Hematopoietic multipotent progenitor cell treated with erythropoietin and hydrocortisone succinate and interleukin-3 and kit ligand, for 4 days (in vitro differentiated cells): ENCODE results near the gene THADA.
"Not testable (repeated sequence)": the region's sequence is repeated elsewhere in the genome, so short reads cannot be mapped to it uniquely, and the experiment has no call there.

Source experiments
- DNase-seq: peaks from one replicate; pipeline ENCODE4 v3.0.0-alpha.2; 2015

The THADA gene

DNA sequence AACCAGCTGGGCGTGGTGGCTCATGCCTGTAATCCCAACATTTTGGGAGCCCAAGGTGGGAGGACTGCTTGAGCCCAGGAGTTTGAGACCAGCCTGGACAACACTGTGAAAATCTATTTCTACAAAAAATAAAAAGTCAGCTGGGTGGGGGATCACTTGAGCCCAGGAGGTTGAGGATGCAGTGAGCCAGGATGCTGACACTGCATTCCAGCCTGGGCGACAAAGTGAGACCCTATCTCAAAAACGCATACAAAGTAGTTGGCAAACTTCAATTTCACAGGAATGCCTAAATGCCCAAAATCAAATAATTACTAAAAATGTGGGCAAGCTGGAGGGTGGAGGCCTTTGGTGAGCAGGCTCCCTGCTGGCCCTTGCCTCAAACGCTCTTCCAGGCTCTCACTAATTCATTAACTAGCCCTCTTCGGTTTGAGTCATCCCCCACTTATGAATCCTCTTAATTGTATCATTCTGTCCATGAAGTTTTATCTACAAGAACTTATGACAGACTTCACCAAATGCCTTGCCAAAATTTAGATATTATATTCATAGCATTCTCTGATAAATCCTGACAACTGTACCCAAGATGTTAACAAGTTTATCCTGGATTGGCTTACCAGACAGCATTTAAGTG is 300.8 kb downstream of the THADA start:
- DNase-seq, result peak; percentile 7

DNA sequence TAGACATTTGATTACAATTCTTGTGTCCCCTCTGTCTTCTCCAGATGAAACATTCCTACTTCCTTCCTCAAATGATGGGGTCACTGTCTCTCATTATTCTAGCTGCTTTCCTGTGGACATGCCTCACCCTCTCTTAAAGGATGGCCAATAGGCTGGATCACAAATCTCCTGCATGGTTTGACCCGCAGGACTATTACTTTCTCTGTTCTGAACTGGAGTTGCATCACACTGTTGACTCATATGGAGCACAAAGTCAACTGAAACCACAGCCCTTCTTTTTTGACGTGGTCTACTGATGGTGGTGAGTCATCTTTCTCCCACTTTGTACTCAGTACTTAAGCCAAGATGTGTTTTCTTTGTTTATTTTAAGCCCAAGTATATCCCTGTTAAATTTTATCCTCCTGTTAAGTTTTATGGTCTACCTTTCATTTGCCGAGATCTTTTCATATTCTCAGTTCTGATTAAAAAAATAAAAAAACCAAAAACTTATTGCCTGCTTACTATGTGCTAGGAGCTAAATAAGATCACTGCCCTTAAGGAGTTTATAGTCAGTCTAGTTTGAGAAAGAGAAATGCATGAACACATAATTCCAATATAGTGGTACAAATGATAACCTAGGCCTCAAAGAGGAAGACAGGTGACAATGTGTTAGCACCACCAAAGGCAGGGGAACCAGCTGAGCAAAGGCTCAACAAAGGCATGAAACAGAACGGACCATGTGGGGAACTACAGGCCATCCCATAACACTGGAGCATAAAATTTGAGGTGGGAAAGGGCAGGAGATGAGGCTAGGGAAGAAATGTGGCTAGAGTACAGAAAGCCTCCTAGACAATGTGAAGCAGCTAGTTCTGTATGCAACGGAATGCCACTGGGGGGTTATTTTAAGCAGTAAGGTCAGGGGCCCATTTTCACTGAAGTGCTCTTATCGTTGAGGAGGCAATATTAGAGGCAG is 301.8 kb downstream of the THADA start:
- DNase-seq, result peak; percentile 91

DNA sequence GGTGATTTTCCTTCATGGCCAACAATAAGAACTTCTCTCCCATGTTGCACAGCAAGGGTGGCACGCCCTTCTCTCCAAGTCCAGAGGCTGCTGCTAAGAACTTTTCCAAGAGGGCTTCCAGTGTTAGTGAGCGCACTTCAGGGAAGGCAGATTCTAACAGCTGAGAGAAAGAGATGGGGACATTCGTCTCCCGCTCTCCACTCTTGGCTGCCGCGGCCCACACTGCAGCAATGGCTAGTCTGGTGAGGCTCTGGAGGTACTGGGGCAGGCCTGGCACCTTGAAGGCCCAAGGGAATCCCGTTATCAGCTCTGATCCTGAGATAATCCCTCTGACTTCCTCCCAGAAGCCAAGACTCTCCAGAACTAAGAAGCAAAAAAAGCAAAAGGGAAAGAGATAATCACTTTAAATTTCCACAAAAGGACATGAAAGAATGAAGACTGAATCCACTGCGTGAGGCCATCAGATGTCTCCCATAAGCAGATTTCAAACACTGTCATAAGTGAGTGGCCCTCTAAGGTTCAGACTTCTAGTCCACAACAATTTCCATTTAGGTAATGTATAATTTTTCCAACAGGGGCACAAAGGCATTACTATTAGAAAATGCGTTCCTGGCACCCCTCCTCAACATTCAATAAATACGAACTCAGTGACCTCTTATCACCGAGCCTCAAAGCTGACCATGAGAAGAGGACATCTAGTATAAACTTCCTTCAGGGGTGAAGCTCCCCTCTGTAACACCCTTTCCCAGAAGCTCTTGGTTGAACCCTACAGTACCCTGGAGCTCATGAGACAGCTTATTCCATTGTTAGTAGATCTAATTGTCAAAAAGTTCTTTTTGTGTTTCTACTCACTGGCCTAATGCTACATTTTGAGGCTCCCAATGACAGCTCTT is 302.7 kb downstream of the THADA start:
- DNase-seq, result no peak

- no peak for DNase-seq
These were observed 303.5 kb downstream of the THADA start for GRCh38 chr2:43292297-43292696.

DNA sequence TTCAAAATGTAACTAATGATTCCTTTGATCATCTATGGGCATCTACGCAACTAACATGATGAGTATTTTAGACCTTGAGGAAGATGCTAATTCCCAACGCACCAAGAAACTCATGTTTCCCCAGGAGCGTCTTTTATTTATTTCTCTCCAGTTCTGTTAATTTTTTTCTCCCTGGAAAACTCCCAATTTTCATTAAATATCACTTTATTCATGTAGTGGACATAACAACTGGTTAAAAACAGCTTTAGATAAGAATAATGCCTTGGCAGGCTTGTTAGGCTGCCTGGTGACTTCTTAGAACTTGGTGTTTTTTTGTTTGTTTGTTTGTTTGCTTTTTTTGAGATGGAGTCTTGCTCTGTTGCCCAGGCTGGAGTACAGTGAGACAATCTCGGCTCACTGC is 306.5 kb downstream of the THADA start:
- DNase-seq, result no peak

DNA sequence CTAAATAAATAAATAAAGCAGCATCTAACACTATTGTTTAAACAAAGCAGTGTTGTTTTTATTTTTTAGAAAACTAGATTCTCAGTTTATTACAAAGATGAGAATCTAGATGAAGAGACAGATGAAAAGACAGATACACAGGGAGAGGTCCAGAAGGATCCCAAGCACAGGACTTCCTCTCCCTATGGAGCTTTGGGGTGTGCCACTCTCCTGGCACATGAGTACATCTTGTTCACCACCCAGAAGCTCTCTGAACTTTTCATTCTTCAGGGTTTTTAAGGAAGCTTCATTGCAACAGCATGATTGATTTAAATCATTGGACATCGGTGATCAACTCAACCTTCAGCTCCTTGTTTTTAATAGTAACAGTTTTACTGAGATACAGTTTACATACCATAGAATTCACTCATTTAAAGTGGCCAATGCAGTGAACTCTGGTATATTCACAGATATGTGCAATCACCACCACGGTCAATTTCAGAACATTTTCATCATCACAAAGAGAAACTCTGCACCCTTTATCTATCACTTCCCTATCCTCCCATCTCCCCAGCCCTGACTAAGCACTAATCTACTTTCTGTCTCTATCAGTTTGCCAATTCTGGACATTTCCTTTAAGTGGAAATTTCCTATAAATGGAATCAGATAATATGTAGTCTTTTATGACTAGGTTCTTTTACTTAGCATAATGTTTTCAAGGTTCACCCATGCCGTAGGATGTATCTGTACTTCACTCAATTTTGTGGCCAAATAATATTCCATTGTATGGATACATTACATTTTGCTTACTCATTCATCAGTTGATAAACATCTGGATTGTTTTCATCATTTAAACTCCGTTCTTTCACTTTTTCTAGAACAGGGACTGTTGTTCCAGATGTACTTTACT is 307.2 kb downstream of the THADA start:
- DNase-seq, result peak; percentile 65

GRCh38 chr2:43285987-43286386 is 309.9 kb downstream of the THADA start:
- DNase-seq, result no peak

GRCh38 chr2:43284967-43285366 is 310.9 kb downstream of the THADA start:
- no peak for DNase-seq

DNA sequence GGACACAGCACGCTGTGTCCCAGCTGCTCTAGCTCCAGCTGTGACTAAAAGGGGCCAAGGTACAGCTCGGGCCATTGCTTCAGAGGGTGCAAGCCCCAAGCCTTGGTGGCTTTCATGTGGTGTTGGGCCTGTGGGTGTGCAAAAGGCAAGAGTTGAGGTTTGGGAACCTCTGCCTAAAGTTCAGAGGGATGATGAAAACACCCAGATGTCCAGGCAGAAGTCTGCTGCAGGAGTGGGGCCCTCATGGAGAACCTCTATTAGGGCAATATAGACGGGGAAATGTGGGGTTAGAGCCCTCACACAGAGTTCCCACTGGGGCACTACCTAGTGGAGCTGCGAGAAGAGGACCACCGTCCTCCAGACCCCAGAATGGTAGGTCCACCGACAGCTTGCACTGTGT is 311.5 kb downstream of the THADA start:
- DNase-seq, result not testable (repeated sequence)

GRCh38 chr2:43280994-43281393 is 314.8 kb downstream of the THADA start:
- no peak for DNase-seq

GRCh38 chr2:43279317-43279840 is 316.5 kb downstream of the THADA start:
- DNase-seq, result no peak

DNA sequence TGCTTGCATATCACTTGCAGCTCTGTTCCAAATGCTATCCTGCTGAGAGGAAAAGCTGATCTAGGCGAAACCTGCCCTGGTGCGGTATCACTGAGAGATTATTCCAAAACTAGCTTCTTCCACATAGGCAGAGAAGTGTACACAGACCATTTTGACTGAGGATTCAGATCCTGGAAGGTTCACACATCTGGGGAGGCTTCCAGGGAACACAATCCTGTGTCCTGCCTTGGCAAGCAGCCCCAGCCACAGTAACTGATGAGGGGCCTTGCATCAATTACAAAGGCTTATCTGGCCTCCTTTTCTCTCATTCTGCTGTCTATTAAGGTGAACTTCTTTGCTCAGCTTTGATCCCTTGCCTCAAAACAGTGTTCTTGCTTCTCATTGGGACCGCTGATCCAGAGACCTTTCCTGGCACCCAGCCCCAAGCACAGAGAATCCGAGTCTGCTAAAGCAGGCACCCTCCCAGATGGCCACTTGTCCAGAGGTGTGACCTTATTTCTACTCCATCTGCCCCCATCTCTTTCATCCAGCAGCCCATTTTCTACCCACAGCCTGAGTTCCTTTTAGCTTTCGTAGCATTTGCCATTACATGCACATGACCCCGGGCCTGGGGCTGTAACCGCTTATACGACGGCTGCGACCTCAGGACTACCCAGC is 317.1 kb downstream of the THADA start:
- no peak for DNase-seq

DNA sequence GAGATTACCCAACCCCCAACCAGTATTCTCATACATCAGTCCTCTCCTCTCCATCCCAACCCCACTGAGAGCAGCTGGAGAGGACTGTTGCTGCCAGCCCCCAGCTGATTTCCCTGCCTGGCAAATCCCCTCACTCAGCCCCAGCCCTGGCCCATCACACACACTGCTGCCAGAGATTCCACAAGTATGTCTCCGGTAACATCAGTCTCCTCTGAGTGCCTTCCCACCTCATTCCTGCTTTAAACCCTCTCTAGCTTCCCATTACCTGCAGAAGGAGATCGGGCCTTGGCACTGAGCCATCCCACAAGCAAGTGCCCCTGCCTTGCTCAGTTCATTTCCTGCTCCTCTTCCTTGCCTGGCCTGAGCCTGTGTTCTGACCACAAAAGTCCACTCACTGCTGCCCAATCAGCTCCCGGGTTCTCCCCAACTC is 318.9 kb downstream of the THADA start:
- DNase-seq, result no peak

GRCh38 chr2:43276266-43276941 is 319.4 kb downstream of the THADA start:
- no peak for DNase-seq

DNA sequence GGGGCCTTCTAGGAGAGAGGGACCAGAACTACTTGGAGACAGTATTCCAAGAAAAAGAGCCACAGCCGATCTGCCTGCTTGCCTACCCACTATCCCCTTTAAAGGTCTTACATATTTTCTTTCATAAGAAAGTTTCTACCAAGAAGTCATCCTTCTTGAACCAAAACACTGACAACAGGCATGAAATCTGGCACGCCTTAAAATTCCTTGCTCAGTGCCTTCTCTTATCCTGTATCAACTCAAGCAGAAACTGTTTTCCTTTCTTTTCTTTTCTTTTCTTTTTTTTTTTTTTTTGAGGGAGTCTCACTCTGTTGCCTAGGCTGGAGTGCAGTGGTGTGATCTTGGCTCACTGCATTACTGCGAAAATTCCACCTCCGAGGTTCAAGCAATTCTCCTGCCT is 321.1 kb downstream of the THADA start:
- DNase-seq, result no peak

GRCh38 chr2:43274055-43274454 is 321.8 kb downstream of the THADA start:
- DNase-seq, result no peak

DNA sequence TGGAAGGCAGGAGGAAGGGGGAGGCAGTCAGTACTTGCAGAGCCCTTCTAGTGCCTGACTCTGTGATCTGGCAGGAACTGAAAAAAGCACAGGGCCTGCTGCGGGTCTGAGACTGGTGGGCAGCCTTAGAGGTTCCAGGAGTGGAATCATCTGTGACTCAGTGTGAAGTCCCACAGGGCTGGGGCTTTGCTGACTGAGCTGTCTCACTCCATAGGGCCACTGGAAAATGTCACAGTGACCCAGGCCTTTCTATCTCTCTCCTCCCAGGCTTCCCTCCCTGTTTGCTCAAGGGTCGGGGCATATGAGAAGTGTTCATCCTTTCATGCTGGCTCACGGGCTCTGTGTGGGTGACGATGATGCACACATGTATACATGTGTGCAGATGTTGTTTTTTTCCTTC is 322.3 kb downstream of the THADA start:
- DNase-seq, result no peak

DNA sequence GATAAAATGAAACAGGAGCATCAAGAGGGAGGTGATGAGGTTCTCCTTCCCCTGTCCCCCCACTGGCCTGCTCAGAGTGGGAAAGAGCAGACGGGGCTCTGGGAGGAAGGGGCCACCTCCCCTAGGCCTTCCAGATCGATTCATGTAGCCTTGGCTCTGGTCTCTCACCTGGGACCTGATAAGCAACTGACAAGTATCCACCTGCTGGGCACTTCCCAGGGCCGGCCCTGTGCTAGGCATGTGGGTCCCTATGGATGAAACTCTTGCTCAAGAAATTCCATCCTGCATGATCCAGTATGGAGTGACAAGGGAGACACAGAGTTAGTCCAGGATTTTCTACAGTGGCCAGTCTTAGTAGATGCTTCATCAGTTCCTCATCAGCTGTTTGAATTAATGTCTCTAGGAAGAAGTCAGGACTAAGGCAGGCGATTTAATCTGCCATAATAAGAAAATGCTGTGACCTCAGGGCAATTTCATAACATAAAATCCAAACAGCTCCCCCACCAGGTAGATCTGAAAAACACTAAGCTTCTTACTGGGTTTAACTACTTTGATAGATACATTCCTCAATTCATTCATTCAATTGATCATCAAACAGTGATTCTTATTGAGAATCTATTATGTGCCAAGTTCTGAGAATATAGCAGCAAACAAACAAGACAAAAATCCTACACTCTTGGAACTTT is 324.8 kb downstream of the THADA start:
- DNase-seq, result peak; percentile 49

DNA sequence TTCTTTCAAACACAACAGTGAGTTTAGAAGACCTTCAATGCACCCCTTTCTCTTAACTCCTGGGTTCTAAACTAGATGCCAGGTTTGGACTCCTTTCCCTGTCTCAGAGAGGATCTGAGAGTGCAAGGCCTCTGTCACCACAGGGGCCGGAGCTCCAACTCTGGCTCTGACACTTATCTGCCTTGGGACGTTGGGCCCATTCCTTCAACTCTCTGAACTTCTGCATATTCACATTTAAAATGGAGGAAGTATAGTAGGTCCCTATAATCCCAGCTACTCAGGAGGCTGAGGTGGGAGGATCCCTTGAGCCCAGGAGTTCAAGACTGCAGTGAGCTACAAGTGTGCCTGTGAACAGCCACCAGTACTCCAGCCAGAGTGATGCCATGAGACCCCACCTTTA is 325.4 kb downstream of the THADA start:
- no peak for DNase-seq

DNA sequence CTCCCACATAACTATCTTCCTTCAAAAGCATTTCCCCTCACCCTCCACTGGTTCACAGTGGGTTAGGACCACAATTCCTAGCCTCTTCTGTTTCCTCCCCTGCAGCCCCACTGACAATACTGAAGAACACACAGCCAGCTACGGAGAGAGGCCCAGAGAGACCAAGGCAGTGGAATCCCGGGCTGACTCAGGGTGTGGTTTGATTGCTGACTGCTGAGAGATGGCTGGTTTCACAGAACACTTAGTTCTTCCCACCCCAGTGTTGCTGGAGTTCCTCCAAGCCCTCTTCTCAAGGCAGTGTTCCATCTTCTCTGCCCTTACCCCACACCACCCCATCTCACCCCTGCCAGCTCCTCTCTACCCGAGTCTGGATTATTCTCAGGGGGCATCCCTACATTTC is 326.1 kb downstream of the THADA start:
- DNase-seq, result no peak
